HL-60 (cell line): ENCODE data around the gene GNGT2.

ENCODE experiments used
- GABPA ChIP-seq: IDR thresholded peaks from 2 replicates; pipeline ENCODE4 v1.6.1; 2012; ENCODE audit warnings: low read depth
- POLR2AphosphoS5 ChIP-seq: IDR thresholded peaks from 2 replicates; pipeline ENCODE4 v1.6.1; 2012; ENCODE audit warnings: low read depth
- SPI1 ChIP-seq: IDR thresholded peaks from 2 replicates; pipeline ENCODE4 v1.6.1; 2012; ENCODE audit warnings: low read depth, mild to moderate bottlenecking, borderline replicate concordance
- TF ChIP-seq, protein P1 (sequence below): IDR thresholded peaks from one replicate; pipeline ENCODE4 v1.5.1; 2011; ENCODE audit warnings: low read length, control low read depth, inconsistent platforms; ENCODE audit not compliant: insufficient read depth
- TF ChIP-seq, protein P2 (sequence below): IDR thresholded peaks from 2 replicates; pipeline ENCODE4 v1.6.1; 2012; ENCODE audit warnings: low read depth; ENCODE audit not compliant: insufficient replicate concordance

DNA sequence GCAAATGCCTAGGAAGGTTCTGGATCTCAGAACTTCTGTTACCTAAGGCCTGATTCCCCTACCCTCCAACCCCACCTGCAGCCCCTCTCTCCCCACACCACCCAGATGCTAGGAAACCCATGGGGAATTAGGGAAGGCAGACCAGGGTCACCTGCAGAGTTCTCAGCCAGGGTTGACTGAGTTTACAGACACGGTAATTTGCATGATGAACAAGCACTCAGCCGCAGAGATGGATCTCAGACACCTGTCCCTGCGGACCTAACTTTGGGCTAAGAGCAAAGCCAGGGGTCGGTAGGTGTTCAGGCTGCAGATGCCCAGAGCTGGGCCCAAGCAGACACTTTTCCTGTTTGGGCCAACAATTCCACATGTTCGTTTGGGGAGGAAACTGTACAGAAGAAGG lies 3.0 kb upstream of the GNGT2 start:
- no peak for TF ChIP-seq POLR2AphosphoS5
- TF ChIP-seq, protein P1, sequence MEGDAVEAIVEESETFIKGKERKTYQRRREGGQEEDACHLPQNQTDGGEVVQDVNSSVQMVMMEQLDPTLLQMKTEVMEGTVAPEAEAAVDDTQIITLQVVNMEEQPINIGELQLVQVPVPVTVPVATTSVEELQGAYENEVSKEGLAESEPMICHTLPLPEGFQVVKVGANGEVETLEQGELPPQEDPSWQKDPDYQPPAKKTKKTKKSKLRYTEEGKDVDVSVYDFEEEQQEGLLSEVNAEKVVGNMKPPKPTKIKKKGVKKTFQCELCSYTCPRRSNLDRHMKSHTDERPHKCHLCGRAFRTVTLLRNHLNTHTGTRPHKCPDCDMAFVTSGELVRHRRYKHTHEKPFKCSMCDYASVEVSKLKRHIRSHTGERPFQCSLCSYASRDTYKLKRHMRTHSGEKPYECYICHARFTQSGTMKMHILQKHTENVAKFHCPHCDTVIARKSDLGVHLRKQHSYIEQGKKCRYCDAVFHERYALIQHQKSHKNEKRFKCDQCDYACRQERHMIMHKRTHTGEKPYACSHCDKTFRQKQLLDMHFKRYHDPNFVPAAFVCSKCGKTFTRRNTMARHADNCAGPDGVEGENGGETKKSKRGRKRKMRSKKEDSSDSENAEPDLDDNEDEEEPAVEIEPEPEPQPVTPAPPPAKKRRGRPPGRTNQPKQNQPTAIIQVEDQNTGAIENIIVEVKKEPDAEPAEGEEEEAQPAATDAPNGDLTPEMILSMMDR = no peak
- TF ChIP-seq, protein P2, sequence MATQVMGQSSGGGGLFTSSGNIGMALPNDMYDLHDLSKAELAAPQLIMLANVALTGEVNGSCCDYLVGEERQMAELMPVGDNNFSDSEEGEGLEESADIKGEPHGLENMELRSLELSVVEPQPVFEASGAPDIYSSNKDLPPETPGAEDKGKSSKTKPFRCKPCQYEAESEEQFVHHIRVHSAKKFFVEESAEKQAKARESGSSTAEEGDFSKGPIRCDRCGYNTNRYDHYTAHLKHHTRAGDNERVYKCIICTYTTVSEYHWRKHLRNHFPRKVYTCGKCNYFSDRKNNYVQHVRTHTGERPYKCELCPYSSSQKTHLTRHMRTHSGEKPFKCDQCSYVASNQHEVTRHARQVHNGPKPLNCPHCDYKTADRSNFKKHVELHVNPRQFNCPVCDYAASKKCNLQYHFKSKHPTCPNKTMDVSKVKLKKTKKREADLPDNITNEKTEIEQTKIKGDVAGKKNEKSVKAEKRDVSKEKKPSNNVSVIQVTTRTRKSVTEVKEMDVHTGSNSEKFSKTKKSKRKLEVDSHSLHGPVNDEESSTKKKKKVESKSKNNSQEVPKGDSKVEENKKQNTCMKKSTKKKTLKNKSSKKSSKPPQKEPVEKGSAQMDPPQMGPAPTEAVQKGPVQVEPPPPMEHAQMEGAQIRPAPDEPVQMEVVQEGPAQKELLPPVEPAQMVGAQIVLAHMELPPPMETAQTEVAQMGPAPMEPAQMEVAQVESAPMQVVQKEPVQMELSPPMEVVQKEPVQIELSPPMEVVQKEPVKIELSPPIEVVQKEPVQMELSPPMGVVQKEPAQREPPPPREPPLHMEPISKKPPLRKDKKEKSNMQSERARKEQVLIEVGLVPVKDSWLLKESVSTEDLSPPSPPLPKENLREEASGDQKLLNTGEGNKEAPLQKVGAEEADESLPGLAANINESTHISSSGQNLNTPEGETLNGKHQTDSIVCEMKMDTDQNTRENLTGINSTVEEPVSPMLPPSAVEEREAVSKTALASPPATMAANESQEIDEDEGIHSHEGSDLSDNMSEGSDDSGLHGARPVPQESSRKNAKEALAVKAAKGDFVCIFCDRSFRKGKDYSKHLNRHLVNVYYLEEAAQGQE = no peak
- TF ChIP-seq SPI1 = no peak
- TF ChIP-seq GABPA = no peak
